Immature natural killer cell (primary cell): Measurements from ENCODE around the gene CRYBG2. TPM values are rescaled to one million over a fixed set of nuclear protein-coding genes. Genes with fewer than 3 reads are reported as not detected.
"Not testable (repeated sequence)": the region's sequence is repeated elsewhere in the genome, so short reads cannot be mapped to it uniquely, and the experiment has no call there.

ENCODE experiments used
- DNase-seq, 3 donors: peaks; one replicate each; pipeline ENCODE4 v3.0.0; 2022; ENCODE audit warnings: mixed read lengths in 1 of 3
- H3K27ac Mint-ChIP-seq, 6 donors: one replicate each; pipeline ENCODE4 v1.8.0; 2020; ENCODE audit warnings: mixed read lengths in 6 of 6, mild to moderate bottlenecking in 5 of 6, inconsistent platforms in 4 of 6, moderate library complexity in 3 of 6
- H3K27me3 Mint-ChIP-seq, 3 donors: one replicate each; pipeline ENCODE4 v1.8.0; 2020 to 2021; ENCODE audit warnings: low read depth in 3 of 3, mild to moderate bottlenecking in 3 of 3, mixed read lengths in 3 of 3, moderate library complexity in 3 of 3, inconsistent platforms in 1 of 3
- H3K36me3 Mint-ChIP-seq, 3 donors: one replicate each; pipeline ENCODE4 v1.8.0; 2020; ENCODE audit warnings: mixed read lengths in 3 of 3, inconsistent platforms in 2 of 3, mild to moderate bottlenecking in 2 of 3
- H3K4me1 Mint-ChIP-seq, 2 donors: one replicate each; pipeline ENCODE4 v1.8.0; 2020; ENCODE audit warnings: inconsistent platforms in 2 of 2, mild to moderate bottlenecking in 2 of 2, mixed read lengths in 2 of 2, moderate library complexity in 1 of 2
- H3K4me3 Mint-ChIP-seq, 5 donors: one replicate each; pipeline ENCODE4 v1.8.0; 2020; ENCODE audit warnings: mild to moderate bottlenecking in 5 of 5, mixed read lengths in 5 of 5, inconsistent platforms in 3 of 5, moderate library complexity in 3 of 5
- H3K9me3 Mint-ChIP-seq, 6 donors: one replicate each; pipeline ENCODE4 v1.8.0; 2020; ENCODE audit warnings: mild to moderate bottlenecking in 6 of 6, mixed read lengths in 6 of 6, inconsistent platforms in 4 of 6, moderate library complexity in 3 of 6
- polyA plus RNA-seq, 3 donors: library from polyadenylated mRNA; unstranded; fragments of 300-500 nt; fragmentation: Illumina TruSeq; gene quantifications; one replicate each; pipeline ENCODE4 v1.2.3, GENCODE V29; 2021

The CRYBG2 gene, protein sequence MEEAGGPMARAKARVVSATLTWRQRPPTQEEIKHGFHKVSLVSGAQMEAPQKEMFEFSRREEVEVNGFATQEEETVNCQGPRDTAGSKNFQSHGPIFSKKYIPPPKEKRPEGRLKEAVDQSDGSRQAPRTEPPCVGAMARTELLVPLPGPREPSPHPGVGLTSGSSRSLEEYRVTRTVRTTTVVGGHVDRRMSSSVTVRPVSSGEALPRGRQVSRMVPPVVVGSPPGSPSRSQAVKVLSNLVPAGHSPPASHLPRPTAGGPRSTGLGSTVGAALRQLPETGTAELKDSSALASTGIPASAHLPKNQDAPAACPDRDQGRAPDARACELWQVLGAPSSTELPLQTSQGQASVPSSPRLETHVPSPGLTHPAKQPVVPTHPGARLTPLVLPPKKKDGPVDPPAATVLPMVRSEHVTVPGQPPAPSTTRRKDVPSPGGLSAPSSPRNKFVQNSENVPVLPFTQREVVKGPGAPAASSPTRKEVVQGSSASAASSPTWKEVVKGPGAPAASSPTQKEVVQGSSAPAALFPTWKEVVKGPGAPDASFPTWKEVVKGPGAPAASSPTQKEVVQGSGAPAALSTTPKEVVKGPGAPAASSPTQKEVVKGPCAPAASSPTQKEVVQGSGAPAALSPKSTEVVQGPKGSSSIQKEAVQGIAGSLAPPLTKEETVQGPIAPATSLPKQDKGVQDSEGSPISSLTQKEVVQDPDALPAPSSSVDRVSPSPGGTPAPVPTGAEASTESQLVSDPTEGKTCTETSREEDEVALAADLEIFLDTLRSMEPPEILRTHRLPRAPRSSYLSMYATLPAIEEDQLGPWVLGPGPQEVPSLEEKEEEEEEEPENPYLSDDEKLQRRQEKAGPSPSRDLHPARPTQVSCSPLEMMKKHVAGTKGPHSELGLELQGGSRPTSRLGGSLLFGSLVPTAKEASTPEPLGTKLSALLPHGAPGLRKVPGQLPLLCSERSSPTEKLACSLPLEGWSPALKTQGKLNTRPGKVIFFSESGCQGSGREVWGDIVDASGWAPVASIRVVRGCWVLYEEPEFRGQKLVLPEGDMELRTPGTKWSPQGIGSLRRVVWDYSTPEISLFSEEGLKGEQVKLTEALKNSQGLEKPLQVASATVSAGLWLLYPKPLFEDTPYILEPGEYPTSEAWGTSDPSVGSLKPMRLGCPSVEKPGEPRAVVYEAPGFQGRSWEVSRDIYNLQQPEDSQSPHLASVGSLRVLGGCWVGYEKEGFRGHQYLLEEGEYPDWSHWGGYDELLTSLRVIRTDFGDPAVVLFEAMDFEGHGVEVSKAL (N-terminal part only)
- polyA plus RNA-seq: 1 to 10 TPM in 2 of 3 donors, not detected in 1; 1.2 to 1.3 TPM

DNA sequence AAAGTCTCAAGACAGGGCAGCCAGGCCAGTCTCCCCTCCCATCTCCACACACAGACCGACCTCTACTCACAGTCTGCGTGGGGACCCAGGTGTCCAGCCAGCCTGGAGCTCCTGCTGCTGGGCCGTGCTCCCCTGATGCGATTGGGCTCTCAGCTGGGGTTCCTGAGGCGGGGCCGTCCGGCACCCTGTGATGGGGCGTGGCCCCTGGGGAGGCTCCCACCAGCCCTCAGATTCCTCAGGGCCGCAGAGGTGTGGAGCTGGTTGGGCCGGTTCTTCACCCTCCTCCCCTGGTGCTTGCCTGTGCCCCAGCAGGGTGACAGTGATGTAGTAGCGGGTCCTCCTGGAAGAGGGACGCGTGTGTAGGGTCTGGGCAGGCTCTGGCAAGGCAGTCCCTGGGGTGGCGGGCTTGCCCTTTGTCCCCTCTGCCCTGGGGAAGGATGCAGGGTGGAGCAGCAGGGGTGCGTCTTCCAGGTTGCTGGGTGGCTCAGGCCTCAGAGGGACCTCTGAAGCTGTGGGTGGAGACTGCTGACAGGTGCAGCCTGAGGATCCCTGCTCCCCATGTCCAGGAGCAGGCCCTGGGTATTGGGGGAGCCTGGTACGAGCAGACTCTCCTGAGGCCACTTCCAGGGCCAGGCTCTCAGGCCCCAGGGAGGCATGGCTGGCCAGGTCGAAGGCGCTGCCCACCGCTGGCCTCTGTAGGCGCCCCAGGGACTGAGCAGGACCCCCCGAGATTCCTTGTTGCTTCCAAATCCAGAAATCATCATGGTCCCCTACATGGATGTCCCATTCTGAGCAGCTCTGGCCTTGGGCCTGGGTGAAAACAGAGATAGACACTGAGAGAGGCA, at the start of gene CRYBG2:
Gene CRYBG2 (minus strand): TSS at position 155 of the 845 bp plus-strand sequence. CDS start 7,473 bp downstream, outside the sequence.
- Mint-ChIP-seq H3K4me1 (peaks cover 5 to 12% of the 10 kb centered on the region in 2 donors), H3K27me3 (peaks cover 7 to 14% (median 14%) of the 10 kb centered on the region in 3 donors), H3K9me3 (no peaks in the 10 kb centered on the region), H3K27ac (no peak within 1 kb of the TSS), H3K4me3 (no peak within 1 kb of the TSS), H3K36me3 (peaks cover 0 to 5% (median 0%) of the 10 kb centered on the region in 3 donors)
- no peak for DNase-seq

DNA sequence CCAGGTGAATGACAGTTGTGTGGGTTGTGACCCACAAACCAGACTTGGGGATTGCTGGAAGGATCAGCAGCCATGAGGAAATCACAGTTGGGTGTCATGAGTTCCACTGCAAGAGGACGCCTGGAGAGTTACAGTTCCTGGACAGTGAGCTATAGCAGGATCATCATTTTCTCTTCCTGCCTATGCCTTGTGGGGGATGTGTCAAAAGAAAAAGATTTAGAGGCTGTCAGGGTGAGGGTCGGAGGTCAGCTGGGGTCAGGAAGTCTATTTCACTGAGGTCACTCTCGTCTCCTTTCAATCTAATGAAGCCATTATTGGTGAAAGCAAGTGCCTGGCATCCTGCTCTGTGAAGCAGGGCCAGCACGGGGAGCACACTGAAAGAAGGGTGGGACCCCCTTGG, 49.7 kb upstream of the CRYBG2 start:
- Mint-ChIP-seq H3K4me1 (peaks cover 2 to 4% of the 10 kb centered on the region in 2 donors), H3K4me3 (no peak overlapping the region), H3K36me3 (no peaks in the 10 kb centered on the region), H3K27ac (no peak overlapping the region), H3K9me3 (peaks cover 0 to 3% (median 0%) of the 10 kb centered on the region in 6 donors), H3K27me3 (peaks cover 6 to 33% (median 11%) of the 10 kb centered on the region in 3 donors)
- no peak for DNase-seq

DNA sequence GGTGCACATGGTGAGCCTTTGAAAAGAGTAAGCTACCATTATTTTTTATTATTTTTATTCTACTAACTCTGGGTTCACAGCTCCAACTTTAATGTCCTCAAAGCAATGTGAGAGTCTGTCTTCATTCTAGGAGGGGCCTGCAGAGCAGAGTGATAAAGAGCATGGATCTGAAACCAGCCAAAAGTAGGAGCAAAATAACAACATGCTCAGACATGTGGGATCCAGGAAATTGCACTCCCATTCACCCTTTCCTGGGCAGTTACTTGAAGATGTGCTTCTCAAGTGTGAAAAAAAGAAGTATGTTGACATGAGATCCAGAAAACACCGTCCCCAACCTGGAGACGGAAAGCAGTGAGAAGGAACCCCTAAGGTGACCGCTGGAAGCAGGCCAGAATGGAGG, 48.0 kb upstream of the CRYBG2 start:
- H3K27me3 Mint-ChIP-seq: peaks cover 3 to 24% (median 6%) of the 10 kb centered on the region in 3 donors

DNA sequence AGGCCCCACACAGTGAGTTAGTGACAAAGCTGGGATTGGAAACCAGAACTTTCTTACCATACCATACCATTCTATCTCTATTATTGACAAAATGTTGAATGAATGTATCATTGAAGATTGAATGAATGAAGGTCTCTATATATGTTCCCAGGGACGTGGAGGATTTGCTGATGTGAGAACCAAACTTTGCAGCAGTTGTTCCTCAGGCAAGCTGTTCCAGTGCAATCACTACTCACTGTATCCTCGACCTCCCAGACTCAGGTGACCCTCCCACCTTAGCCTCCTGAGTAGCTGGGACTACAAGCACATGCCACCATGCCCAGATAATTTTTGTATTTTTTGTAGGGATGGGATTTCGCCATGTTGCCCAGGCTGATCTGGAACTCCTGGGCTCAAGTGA, 45.1 kb upstream of the CRYBG2 start:
- peaks cover 0 to 3% of the 10 kb centered on the region in 2 donors for H3K4me1 Mint-ChIP-seq
- H3K36me3 Mint-ChIP-seq: no peaks in the 10 kb centered on the region
- no peak for DNase-seq
- H3K27ac Mint-ChIP-seq: no peak overlapping the region
- no peak overlapping the region for H3K4me3 Mint-ChIP-seq
- peaks cover 0 to 2% (median 0%) of the 10 kb centered on the region in 6 donors for H3K9me3 Mint-ChIP-seq
- H3K27me3 Mint-ChIP-seq: peaks cover 2 to 17% (median 5%) of the 10 kb centered on the region in 3 donors

More for the DNA sequence above, 48.0 kb upstream of the CRYBG2 start:
- no peaks in the 10 kb centered on the region for H3K36me3 Mint-ChIP-seq
- DNase-seq: no peak
- H3K4me3 Mint-ChIP-seq: no peak overlapping the region
- H3K9me3 Mint-ChIP-seq: peaks cover 0 to 2% (median 0%) of the 10 kb centered on the region in 6 donors
- H3K4me1 Mint-ChIP-seq: no peaks in the 10 kb centered on the region
- H3K27ac Mint-ChIP-seq: no peak overlapping the region

DNA sequence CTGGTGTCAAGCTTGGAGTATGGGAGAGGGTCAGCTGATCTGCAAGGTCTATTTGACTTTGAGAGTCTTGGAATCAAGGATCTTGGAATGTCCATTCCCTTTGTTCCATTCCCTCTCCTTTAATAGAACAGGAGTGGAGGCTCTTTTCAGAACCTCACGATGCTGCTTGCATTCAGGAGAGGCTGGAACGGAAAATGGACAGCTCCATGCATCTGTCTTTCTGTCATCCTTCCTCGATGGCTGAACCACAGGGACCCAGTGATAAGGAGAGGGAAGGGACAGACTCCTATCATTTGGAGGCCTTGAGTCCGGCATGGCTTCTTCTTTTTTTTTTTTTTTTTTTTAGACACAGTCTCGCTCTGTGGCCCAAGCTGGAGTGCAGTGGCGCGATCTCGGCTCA, 41.8 kb upstream of the CRYBG2 start:
- Mint-ChIP-seq H3K36me3 (peaks cover 0 to 3% (median 0%) of the 10 kb centered on the region in 3 donors), H3K27ac (no peak overlapping the region), H3K4me1 (peaks cover 13 to 14% of the 10 kb centered on the region in 2 donors), H3K9me3 (peaks cover 0 to 2% (median 0%) of the 10 kb centered on the region in 6 donors), H3K4me3 (no peak overlapping the region), H3K27me3 (peaks cover 5 to 18% (median 11%) of the 10 kb centered on the region in 3 donors)
- DNase-seq: no peak

DNA sequence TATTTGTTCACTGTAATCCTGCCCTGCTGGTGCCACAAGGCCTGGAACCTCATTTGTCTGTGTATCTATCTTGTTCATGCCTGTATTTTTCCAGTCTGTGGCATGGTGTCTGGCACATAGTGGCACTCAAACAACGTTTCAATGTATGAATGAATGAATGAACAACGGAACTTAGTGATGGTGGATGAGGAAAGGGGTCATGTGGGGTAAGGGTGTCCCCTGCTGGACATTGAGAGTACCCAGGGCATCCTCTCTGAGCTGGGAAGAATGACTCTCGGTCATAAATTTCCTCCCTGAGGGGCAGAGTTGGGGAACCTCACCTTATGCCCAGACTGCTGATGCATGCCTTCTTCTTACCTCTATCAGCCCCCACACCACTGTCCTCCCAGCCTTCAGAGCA, 37.5 kb upstream of the CRYBG2 start:
- Mint-ChIP-seq H3K9me3 (peaks cover 0 to 2% (median 0%) of the 10 kb centered on the region in 6 donors), H3K27ac (peak overlapping the region in 4 of 6 donors; percentile 27 to 62 (median 45)), H3K4me1 (peaks cover 24 to 37% of the 10 kb centered on the region in 2 donors), H3K27me3 (peaks cover 17 to 37% (median 17%) of the 10 kb centered on the region in 3 donors), H3K36me3 (peaks cover 0 to 6% (median 0%) of the 10 kb centered on the region in 3 donors), H3K4me3 (peak overlapping the region in 2 of 5 donors; percentile 20 to 61)
- peak; percentile 59 to 66 (median 62) for DNase-seq

DNA sequence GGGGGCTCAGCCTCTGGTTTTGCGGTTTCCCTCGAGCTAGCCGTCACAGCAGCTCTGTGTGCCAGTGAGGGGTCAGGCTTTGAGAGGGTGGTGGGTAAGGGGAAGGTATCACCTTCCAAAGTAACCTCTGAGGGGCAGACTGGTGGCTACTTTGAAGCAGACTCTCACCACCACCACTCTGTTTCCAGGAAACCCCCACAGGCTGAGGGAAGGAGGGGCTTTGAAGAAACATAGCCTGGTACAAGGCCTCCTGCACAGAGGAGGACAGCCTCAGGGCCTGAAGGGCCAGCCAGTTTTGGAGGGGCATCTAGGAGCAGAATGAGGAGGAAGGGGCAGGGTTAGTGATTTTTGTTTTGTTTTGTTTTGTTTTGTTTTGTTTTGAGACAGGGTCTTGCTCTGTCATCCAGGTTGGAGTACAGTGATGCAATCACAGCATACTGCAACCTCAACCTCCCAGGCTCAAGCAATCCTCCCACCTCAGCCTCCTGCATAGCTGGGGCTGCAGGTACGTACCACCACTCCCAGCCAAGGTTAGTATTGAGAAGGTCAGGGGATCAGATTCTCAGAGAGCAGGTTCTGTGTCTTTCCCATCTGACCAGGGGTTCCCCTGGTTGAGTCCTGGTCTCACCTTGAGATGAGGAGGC, 35.8 kb upstream of the CRYBG2 start:
- Mint-ChIP-seq H3K27ac (peak overlapping the region in 1 of 6 donors; percentile 53), H3K27me3 (peaks cover 16 to 41% (median 18%) of the 10 kb centered on the region in 3 donors)

DNA sequence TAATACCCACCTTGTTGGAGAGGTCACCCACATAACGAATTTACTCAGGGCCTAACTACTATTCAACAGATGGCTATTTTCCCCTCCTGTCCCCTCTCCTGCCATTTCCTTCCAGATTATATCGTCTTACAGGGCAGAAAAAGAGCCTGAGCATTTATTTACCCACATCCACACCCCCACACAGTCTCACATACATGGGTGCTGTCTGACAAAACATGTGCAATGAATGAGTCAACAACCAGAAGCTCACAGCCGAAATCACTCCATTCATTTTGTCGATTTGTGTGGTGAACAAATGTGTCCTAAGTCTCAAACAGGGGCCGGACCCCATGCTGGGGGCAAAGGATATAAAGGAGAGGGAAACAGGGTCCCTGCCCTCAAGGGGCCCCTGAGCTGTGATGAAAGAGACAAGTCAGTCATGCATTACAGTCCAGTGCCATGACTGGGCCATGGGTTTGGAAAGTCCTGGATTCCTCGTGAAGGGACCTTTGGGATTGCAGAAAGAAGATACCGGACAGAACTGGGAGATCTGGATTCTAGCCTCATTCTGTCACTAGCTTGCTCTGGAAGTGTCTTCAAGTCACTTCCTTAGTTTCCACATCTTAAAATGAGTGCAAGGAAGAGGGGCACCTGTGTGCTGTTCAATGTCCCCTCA, 35.0 kb upstream of the CRYBG2 start:
- no peak for DNase-seq
- peaks cover 0 to 6% (median 0%) of the 10 kb centered on the region in 3 donors for H3K36me3 Mint-ChIP-seq
- peaks cover 44 to 60% of the 10 kb centered on the region in 2 donors for H3K4me1 Mint-ChIP-seq
- peak overlapping the region in 2 of 6 donors; percentile 2 to 45 for H3K27ac Mint-ChIP-seq
- H3K4me3 Mint-ChIP-seq: peak overlapping the region in 2 of 5 donors; percentile 4 to 27
- peaks cover 0 to 2% (median 0%) of the 10 kb centered on the region in 6 donors for H3K9me3 Mint-ChIP-seq
- H3K27me3 Mint-ChIP-seq: peaks cover 17 to 42% (median 21%) of the 10 kb centered on the region in 3 donors

More for the DNA sequence above, 35.8 kb upstream of the CRYBG2 start:
- Mint-ChIP-seq H3K4me3 (peak overlapping the region in 2 of 5 donors; percentile 27 to 48), H3K9me3 (peaks cover 0 to 2% (median 0%) of the 10 kb centered on the region in 6 donors), H3K4me1 (peaks cover 36 to 52% of the 10 kb centered on the region in 2 donors), H3K36me3 (peaks cover 0 to 6% (median 0%) of the 10 kb centered on the region in 3 donors)
- DNase-seq: peak in 1 of 3 donors; percentile 30

DNA sequence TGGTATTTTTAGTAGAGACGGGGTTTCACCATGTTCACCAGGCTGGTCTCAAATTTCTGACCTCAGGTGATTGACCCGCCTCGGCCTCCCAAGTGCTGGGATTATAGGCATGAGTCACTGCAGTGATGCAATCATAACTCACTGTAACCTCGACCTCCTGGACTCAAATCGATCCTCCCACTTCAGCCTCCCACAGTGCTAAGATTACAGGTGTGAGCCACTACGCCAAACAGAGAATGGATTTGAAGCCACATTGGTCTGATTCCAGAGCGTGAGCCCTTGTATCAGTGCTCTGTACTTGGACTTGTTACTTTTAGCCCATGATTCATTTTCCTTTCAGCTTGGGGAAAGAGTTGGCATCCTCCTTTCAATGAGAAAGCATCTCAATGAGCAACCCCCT, 33.5 kb upstream of the CRYBG2 start:
- Mint-ChIP-seq H3K27me3 (peaks cover 14 to 48% (median 21%) of the 10 kb centered on the region in 3 donors), H3K4me1 (peaks cover 50 to 68% of the 10 kb centered on the region in 2 donors), H3K36me3 (peaks cover 0 to 6% (median 0%) of the 10 kb centered on the region in 3 donors), H3K9me3 (peaks cover 0 to 2% (median 0%) of the 10 kb centered on the region in 6 donors), H3K4me3 (no peak overlapping the region), H3K27ac (no peak overlapping the region)
- DNase-seq: no peak

DNA sequence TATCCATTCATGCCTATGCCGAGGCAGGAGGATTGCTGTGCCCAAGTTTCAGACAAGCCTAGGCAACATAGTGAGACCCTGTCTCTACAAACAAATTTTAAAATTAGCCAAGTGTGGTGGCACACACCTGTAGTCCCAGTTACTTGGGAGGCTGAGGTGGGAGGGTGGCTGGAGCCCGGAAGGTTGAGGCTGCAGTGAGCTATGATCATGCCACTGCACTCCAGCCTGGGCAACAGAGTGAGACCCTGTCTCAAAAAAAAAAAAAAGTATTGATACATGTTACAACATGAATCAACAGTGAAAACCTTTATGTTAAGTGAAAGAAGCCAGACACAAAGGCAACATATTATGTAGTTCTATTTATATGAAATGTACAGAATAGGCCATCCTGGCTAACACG, 31.1 kb upstream of the CRYBG2 start:
- Mint-ChIP-seq H3K4me3 (peak overlapping the region in 3 of 5 donors; percentile 45 to 60 (median 47)), H3K4me1 (peaks cover 43 to 64% of the 10 kb centered on the region in 2 donors), H3K27me3 (peaks cover 12 to 57% (median 23%) of the 10 kb centered on the region in 3 donors)
- H3K36me3 Mint-ChIP-seq, H3K27ac Mint-ChIP-seq, H3K9me3 Mint-ChIP-seq, DNase-seq: not testable (repeated sequence)

DNA sequence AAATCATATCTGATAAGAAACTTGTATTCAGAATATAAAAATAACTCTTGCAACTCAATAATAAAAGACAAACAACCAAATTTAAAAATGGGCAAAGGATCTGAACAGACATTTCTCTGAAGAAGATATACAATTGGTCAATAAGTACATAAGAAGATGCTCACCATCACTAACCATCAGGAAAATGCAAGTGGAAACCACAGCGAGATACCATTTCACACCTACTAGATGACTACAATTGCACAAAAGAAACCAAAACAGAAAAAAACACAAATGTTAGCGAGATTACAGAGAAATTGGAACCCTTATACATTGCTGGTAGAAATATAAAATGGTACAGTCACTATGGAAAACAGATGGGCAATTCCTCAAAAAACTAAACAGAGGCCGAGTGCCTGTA, 30.1 kb upstream of the CRYBG2 start:
- H3K9me3 Mint-ChIP-seq: peaks cover 0 to 3% (median 0%) of the 10 kb centered on the region in 6 donors
- peaks cover 8 to 56% (median 20%) of the 10 kb centered on the region in 3 donors for H3K27me3 Mint-ChIP-seq
- peak overlapping the region; percentile 55 to 75 (median 62) for H3K4me3 Mint-ChIP-seq
- peaks cover 41 to 61% of the 10 kb centered on the region in 2 donors for H3K4me1 Mint-ChIP-seq
- peak overlapping the region in 5 of 6 donors; percentile 7 to 79 (median 49) for H3K27ac Mint-ChIP-seq
- H3K36me3 Mint-ChIP-seq: peaks cover 0 to 3% (median 0%) of the 10 kb centered on the region in 3 donors
- DNase-seq: peak; percentile 69 to 70 (median 69)
